ENCODE results near the gene NARS2.

DNA sequence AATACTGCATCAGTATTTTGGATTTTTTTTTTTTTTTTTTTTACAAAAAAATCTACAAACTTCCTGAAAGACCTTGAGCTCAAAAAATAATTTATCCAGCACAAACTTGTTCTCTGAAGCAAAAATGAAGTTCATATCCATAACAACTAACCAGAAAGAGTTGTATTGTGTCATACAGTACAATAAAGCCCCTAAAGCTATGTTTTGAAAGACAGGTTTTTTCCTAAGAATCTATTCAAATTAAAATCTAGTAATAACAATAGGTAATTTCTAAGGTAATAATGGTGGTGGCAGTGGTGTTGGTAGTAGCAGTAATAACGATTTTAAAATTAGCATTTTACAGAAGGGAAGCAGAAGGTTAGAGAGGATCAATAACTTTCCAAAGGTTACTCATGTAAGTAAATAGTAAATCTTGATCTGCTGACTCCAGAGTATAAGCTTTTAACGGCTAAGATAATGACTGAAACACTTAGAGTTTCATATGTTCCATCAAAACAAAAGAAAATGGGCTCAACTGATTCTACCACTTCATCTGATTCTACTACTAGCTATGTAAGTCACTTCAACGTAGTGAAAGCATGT is 103.7 kb downstream of the NARS2 start:
- TF ChIP-seq, protein P1, sequence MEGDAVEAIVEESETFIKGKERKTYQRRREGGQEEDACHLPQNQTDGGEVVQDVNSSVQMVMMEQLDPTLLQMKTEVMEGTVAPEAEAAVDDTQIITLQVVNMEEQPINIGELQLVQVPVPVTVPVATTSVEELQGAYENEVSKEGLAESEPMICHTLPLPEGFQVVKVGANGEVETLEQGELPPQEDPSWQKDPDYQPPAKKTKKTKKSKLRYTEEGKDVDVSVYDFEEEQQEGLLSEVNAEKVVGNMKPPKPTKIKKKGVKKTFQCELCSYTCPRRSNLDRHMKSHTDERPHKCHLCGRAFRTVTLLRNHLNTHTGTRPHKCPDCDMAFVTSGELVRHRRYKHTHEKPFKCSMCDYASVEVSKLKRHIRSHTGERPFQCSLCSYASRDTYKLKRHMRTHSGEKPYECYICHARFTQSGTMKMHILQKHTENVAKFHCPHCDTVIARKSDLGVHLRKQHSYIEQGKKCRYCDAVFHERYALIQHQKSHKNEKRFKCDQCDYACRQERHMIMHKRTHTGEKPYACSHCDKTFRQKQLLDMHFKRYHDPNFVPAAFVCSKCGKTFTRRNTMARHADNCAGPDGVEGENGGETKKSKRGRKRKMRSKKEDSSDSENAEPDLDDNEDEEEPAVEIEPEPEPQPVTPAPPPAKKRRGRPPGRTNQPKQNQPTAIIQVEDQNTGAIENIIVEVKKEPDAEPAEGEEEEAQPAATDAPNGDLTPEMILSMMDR (IDR thresholded peaks at IDR 0.05; ENCODE audit: low read length), result no peak
- TF ChIP-seq EZH2phosphoT487 (IDR thresholded peaks at IDR 0.05; ENCODE audit: low read length), result no peak
- TF ChIP-seq EZH2 (optimal IDR thresholded peaks at IDR 0.05; ENCODE audit: low read depth, low read length), result no peak
